Progenitor cell of endocrine pancreas (in vitro differentiated cells): ENCODE data around the gene RASAL2. TPM values are rescaled to one million over a fixed set of nuclear protein-coding genes. Genes with fewer than 3 reads are reported as not detected.
"Not testable (repeated sequence)": the region's sequence is repeated elsewhere in the genome, so short reads cannot be mapped to it uniquely, and the experiment has no call there.

ENCODE experiments used
- DNase-seq: peaks from one replicate; pipeline ENCODE4 v3.0.0; 2021; ENCODE audit warnings: low spot score; ENCODE audit not compliant: unreplicated experiment
- H3K27ac Mint-ChIP-seq: 2 replicates; pipeline ENCODE4 v1.8.0; 2021; ENCODE audit warnings: mild to moderate bottlenecking, moderate library complexity, mixed read lengths
- H3K27me3 Mint-ChIP-seq: 2 replicates; pipeline ENCODE4 v1.8.0; 2021; ENCODE audit warnings: mixed read lengths
- H3K36me3 Mint-ChIP-seq: 2 replicates; pipeline ENCODE4 v1.8.0; 2022; ENCODE audit warnings: mixed read lengths; ENCODE audit not compliant: insufficient read depth
- H3K4me1 Mint-ChIP-seq: 2 replicates; pipeline ENCODE4 v1.8.0; 2021; ENCODE audit warnings: low read depth, mixed read lengths
- H3K4me3 Mint-ChIP-seq: 2 replicates; pipeline ENCODE4 v1.8.0; 2021; ENCODE audit warnings: low read depth, mild to moderate bottlenecking, moderate library complexity, mixed read lengths
- H3K9me3 Mint-ChIP-seq: 2 replicates; pipeline ENCODE4 v1.8.0; 2021; ENCODE audit warnings: low read depth, mixed read lengths
- CTCF ChIP-seq: fragments of 200-600 bp; sonication (generic); IDR thresholded peaks from one replicate; pipeline ENCODE4 v1.5.0; 2021; ENCODE audit warnings: antibody characterized with exemption, mild to moderate bottlenecking; ENCODE audit not compliant: unreplicated experiment
- total RNA-seq: library from RNA; stranded (reverse); gene quantifications from 2 replicates; pipeline ENCODE4 v1.2.1, GENCODE V29; 2021

Gene RASAL2
- total RNA-seq, 1 donor from 2014 or later: 28.5 TPM

GRCh38 chr1:178196631-178197030, 102.7 kb downstream of the RASAL2 start:
- H3K27me3 Mint-ChIP-seq: no peaks in the 10 kb centered on the region
- H3K9me3 Mint-ChIP-seq: peaks cover 13% of the 10 kb centered on the region
- no peak for TF ChIP-seq CTCF
- peaks cover 11% of the 10 kb centered on the region for H3K36me3 Mint-ChIP-seq
- peaks cover 11% of the 10 kb centered on the region for H3K4me1 Mint-ChIP-seq
- no peak overlapping the region for H3K27ac Mint-ChIP-seq
- DNase-seq: no peak
- H3K4me3 Mint-ChIP-seq: no peak overlapping the region

GRCh38 chr1:178202095-178202494, 108.2 kb downstream of the RASAL2 start:
- Mint-ChIP-seq H3K9me3 (peaks cover 25% of the 10 kb centered on the region), H3K36me3 (peaks cover 21% of the 10 kb centered on the region)
- not testable (repeated sequence) for H3K4me3 Mint-ChIP-seq, H3K27me3 Mint-ChIP-seq, DNase-seq, H3K4me1 Mint-ChIP-seq, H3K27ac Mint-ChIP-seq

GRCh38 chr1:178202546-178202945, 108.6 kb downstream of the RASAL2 start:
- H3K27me3 Mint-ChIP-seq, H3K4me3 Mint-ChIP-seq, DNase-seq, H3K27ac Mint-ChIP-seq, H3K4me1 Mint-ChIP-seq: not testable (repeated sequence)
- Mint-ChIP-seq H3K9me3 (peaks cover 25% of the 10 kb centered on the region), H3K36me3 (peaks cover 21% of the 10 kb centered on the region)

- not testable (repeated sequence) for H3K4me1 Mint-ChIP-seq, H3K4me3 Mint-ChIP-seq, H3K27me3 Mint-ChIP-seq, H3K27ac Mint-ChIP-seq, DNase-seq
- Mint-ChIP-seq H3K36me3 (peaks cover 37% of the 10 kb centered on the region), H3K9me3 (peaks cover 42% of the 10 kb centered on the region)
Measured at GRCh38 chr1:178208269-178208856, 114.5 kb downstream of the RASAL2 start.

GRCh38 chr1:178209935-178210334, 116.0 kb downstream of the RASAL2 start:
- DNase-seq: no peak
- no peak overlapping the region for H3K4me3 Mint-ChIP-seq
- peaks cover 42% of the 10 kb centered on the region for H3K9me3 Mint-ChIP-seq
- H3K4me1 Mint-ChIP-seq: no peaks in the 10 kb centered on the region
- no peaks in the 10 kb centered on the region for H3K27me3 Mint-ChIP-seq
- TF ChIP-seq CTCF: no peak
- H3K27ac Mint-ChIP-seq: no peak overlapping the region
- peaks cover 36% of the 10 kb centered on the region for H3K36me3 Mint-ChIP-seq

GRCh38 chr1:178218550-178218949, 124.6 kb downstream of the RASAL2 start:
- no peak overlapping the region for H3K4me3 Mint-ChIP-seq
- no peak for DNase-seq
- H3K27me3 Mint-ChIP-seq: no peaks in the 10 kb centered on the region
- H3K9me3 Mint-ChIP-seq: peaks cover 3% of the 10 kb centered on the region
- TF ChIP-seq CTCF: no peak
- H3K27ac Mint-ChIP-seq: no peak overlapping the region
- H3K36me3 Mint-ChIP-seq: no peaks in the 10 kb centered on the region
- peaks cover 5% of the 10 kb centered on the region for H3K4me1 Mint-ChIP-seq

- Mint-ChIP-seq H3K9me3 (peaks cover 3% of the 10 kb centered on the region), H3K27me3 (no peaks in the 10 kb centered on the region), H3K4me3 (no peak overlapping the region), H3K4me1 (peaks cover 5% of the 10 kb centered on the region), H3K36me3 (no peaks in the 10 kb centered on the region), H3K27ac (no peak overlapping the region)
- TF ChIP-seq CTCF: no peak
- DNase-seq: no peak
Measured at GRCh38 chr1:178220094-178220493, 126.2 kb downstream of the RASAL2 start.
